ENCODE results near the gene ADGRA1. TPM values are rescaled to one million over a fixed set of nuclear protein-coding genes. Genes with fewer than 3 reads are reported as not detected.

The ADGRA1 gene
- total and polyA plus RNA-seq, 10 of the 15 experiments (the other 5 are each of a cell fraction or from before 2014, with no cell fraction given): not detected

- TF ChIP-seq, protein P1, sequence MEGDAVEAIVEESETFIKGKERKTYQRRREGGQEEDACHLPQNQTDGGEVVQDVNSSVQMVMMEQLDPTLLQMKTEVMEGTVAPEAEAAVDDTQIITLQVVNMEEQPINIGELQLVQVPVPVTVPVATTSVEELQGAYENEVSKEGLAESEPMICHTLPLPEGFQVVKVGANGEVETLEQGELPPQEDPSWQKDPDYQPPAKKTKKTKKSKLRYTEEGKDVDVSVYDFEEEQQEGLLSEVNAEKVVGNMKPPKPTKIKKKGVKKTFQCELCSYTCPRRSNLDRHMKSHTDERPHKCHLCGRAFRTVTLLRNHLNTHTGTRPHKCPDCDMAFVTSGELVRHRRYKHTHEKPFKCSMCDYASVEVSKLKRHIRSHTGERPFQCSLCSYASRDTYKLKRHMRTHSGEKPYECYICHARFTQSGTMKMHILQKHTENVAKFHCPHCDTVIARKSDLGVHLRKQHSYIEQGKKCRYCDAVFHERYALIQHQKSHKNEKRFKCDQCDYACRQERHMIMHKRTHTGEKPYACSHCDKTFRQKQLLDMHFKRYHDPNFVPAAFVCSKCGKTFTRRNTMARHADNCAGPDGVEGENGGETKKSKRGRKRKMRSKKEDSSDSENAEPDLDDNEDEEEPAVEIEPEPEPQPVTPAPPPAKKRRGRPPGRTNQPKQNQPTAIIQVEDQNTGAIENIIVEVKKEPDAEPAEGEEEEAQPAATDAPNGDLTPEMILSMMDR (IDR thresholded peaks at IDR 0.05 in 2 of 3, conservative IDR thresholded peaks at IDR 0.05 in 1 of 3; ENCODE audit: control insufficient read depth in 2 of 3, extremely low read depth in 1 of 3, insufficient read depth in 1 of 3, low read depth in 3 of 3, low read length in 3 of 3): no peak
- TF ChIP-seq MEF2A (IDR thresholded peaks at IDR 0.05; ENCODE audit: insufficient read depth, low read depth, low read length): no peak
These were observed 11.8 kb downstream of the ADGRA1 start (continued) for GRCh38 chr10:133099571-133099970.

DNA sequence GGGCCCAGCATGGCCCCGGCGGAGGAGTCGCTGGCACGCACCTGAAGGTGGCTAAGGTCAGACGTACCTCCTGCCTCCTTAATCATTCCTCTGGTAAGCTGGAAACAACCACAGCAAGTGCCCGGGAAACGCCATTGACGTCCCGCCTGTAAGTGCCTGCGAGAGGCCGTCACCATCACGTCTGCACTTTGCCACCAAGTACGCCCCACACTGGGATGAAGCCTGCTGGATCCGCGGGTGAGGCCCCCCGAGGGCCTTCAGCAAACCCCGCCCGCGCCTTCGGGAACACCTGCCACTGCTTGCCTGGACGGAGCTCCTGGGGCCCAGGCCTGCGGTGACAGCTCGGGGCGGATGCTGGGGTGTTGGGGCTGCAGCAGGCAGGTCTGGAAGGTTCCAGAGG lies 12.5 kb downstream of the ADGRA1 start:
- CTCF ChIA-PET: no interaction called here
- RAD21 ChIA-PET (ENCODE audit: unreplicated experiment): no interaction called here
- in situ Hi-C loops (cut with MboI): no loop called here
- intact Hi-C loops (cut with micrococcal nuclease; ENCODE audit: unreplicated experiment): no loop called here
- DNase-seq (ENCODE audit: low read depth, low spot score): no peak
- no peak overlapping the region for H2AFZ ChIP-seq (ENCODE audit: control insufficient read depth, low read depth, low read length)
- no peaks in the 10 kb centered on the region for H3K4me1 ChIP-seq (ENCODE audit: control insufficient read depth, insufficient read depth, low read length)
- no peak overlapping the region for H3K27ac ChIP-seq (ENCODE audit: control insufficient read depth, insufficient read depth)
- no peaks in the 10 kb centered on the region for H3K27me3 ChIP-seq (replicated peaks in 1 of 2; ENCODE audit: control insufficient read depth in 2 of 2, insufficient read depth in 2 of 2, low read length in 1 of 2)
- H3K4me2 ChIP-seq (ENCODE audit: control insufficient read depth, insufficient read depth): no peak overlapping the region
- no peak overlapping the region for H3K9ac ChIP-seq (ENCODE audit: control insufficient read depth, insufficient read depth, low read length)
- H4K20me1 ChIP-seq (ENCODE audit: control insufficient read depth, insufficient read depth): no peaks in the 10 kb centered on the region
- H3K4me3 ChIP-seq: no peak overlapping the region
- no peaks in the 10 kb centered on the region for H3K36me3 ChIP-seq (ENCODE audit: control insufficient read depth in 2 of 2, insufficient read depth in 2 of 2, low read length in 1 of 2)
- SMC1A ChIA-PET (ENCODE audit: uncharacterized antibody, unreplicated experiment): no interaction called here
- BruUV-seq (replicated peaks): no TSS peak
- POLR2A ChIA-PET: no interaction called here
- H3K79me2 ChIP-seq (ENCODE audit: control insufficient read depth, insufficient read depth, low read length): no peaks in the 10 kb centered on the region
- TF ChIP-seq YBX1 (IDR thresholded peaks at IDR 0.05): no peak
- TF ChIP-seq IRF4 (IDR thresholded peaks at IDR 0.05; ENCODE audit: low read depth, low read length): no peak
- no peak for TF ChIP-seq TCF3 (IDR thresholded peaks at IDR 0.05; ENCODE audit: borderline replicate concordance, insufficient read depth, low read depth, low read length)
- TF ChIP-seq HCFC1 (IDR thresholded peaks at IDR 0.05; ENCODE audit: low read length): no peak
- TF ChIP-seq RELB (IDR thresholded peaks at IDR 0.05; ENCODE audit: low read depth): no peak
- TF ChIP-seq STAT3 (IDR thresholded peaks at IDR 0.05; ENCODE audit: low read depth, low read length): no peak
- no peak for TF ChIP-seq TAF1 (IDR thresholded peaks at IDR 0.05; ENCODE audit: borderline replicate concordance, low read depth, low read length)
- no peak for TF ChIP-seq HDGF (IDR thresholded peaks at IDR 0.05)
- TF ChIP-seq EP300 (IDR thresholded peaks at IDR 0.05; ENCODE audit: borderline replicate concordance in 1 of 2, control insufficient read depth in 1 of 2, low read depth in 2 of 2, low read length in 2 of 2): no peak
- TF ChIP-seq SRF (IDR thresholded peaks at IDR 0.05; ENCODE audit: low read depth in 2 of 2, low read length in 2 of 2): no peak
- no peak for TF ChIP-seq BACH1 (IDR thresholded peaks at IDR 0.05; ENCODE audit: borderline replicate concordance)
- TF ChIP-seq, protein P2, sequence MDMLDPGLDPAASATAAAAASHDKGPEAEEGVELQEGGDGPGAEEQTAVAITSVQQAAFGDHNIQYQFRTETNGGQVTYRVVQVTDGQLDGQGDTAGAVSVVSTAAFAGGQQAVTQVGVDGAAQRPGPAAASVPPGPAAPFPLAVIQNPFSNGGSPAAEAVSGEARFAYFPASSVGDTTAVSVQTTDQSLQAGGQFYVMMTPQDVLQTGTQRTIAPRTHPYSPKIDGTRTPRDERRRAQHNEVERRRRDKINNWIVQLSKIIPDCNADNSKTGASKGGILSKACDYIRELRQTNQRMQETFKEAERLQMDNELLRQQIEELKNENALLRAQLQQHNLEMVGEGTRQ (IDR thresholded peaks at IDR 0.05; ENCODE audit: borderline replicate concordance, low read depth, low read length): no peak
- no peak for TF ChIP-seq MTA3 (IDR thresholded peaks at IDR 0.05; ENCODE audit: borderline replicate concordance, low read length)
- no peak for TF ChIP-seq MLLT1 (IDR thresholded peaks at IDR 0.05)
- no peak for ATAC-seq
- 67% methylated on average over 24 of the region's 24 CpGs for whole genome bisulfite sequencing (ENCODE audit: insufficient coverage, insufficient replicate concordance, low lambda C conversion rate, missing lambda C conversion rate)
- no peak for FAIRE-seq
- no peaks in the 10 kb centered on the region for H3K9me3 ChIP-seq (replicated peaks; ENCODE audit: control insufficient read depth, insufficient read depth, low read length)
